NCI-H2107 (cell line): Measurements from ENCODE around the gene SPTB.
A peak's percentile ranks its signal among the peaks of the same experiment; 100 is the strongest.
"Not testable (repeated sequence)": the region's sequence is repeated elsewhere in the genome, so short reads cannot be mapped to it uniquely, and the experiment has no call there.

Experiments
- DNase-seq: peaks from one replicate; lab custom pipeline; 2025; lab: John Stamatoyannopoulos, UW

SPTB gene

DNA sequence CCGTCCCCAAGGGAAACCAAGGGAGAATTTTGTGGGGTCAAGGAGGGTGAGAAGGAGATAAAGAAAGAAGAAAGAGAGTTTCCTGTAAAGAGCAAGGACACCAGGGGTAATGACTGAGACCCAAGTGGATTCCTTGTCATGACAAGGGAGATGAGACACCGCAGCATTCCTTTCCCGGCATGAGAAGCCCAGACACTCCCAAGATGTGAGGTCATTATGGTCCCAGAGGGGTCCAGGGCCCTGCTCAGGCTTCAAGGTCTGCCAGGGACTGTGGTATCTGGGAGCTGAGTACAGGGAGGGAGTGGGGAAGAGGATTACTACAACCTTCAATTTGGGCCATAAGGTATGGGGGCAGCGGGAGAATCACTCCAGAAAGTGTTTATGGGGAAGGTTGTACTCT is 58.1 kb downstream of the SPTB start:
- no peak for DNase-seq

DNA sequence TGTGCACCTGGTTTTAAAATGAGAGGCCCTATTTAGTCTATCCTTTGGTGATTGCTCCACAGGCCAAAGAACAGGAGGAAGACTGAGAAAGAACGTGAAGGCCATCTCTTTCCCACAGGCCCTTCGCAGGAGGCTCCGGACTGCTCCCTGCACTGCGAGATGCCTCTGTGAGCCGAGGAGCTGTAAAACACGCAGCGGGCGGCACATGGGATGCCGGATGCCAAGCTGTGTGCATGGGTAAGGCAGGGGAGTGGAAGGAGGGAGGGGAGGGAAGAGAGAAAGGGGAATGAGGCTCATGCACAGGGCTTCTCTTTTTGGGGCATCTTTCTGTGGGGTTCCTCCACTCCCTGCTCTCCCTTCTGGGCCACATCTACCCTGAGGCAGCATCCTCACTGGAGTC is 61.6 kb downstream of the SPTB start:
- DNase-seq: no peak

DNA sequence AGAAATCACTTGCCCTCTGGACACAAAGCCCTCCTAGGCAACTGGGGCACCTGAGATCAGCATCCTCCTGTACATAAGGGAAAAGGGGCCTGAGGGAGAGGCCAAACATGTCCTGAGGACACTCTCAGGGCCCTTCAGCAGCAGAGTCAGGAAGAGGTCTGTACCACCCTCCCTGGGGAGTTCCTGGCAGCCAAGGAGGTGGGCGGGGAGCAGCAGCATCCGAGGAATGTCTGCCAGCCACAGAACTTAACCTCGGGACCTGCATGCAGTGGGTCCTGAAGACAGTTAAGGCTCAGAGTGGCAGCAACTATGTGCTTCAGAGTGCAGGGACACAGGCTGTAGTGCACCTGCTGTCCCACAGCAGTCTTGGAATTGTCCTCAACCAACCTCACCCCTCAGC is 62.1 kb downstream of the SPTB start:
- DNase-seq: no peak

DNA sequence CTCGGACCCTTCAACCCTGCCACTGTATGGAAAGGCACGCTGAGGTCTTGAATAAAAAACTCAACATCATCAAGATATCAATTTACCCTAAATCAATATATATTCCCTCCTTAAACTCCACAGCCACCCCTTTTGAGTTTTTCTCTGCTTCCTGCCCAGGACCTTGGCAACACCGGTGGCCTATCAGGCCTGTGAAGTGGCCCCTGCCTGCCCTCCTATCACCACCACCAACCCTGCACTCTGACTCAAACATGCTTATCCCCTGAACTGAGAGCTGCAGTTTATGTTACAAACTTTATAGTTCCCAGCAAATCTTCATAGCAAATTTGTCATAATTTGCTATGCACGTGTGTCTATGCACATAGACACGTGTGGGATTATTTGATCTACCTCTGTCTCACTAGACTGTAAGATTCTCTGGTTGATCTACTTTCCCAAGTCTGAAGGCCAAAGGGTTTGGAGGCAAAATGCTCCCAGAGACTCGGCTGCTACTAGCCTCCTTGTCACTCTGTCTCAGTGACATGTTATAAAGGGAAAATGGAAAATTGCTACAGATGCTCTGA is 63.4 kb downstream of the SPTB start:
- no peak for DNase-seq

DNA sequence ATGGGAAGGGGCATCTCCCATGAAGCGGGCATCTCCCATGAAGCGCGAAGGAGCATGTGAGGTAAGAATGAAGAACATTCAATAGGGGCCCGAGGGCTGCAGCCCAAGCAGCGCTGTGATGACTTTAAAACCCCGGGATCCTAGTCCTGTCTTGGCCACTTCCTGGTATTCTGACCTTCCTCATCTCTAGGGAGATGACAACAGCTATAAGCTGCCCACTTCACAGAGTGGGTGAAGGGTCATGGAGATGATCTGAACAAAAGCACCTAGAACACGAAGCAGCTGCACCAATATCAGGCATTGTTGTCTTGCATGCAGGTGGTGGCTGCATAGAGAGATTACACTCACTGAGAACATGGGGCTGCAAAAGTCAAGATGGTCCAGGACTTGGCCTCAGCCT is 64.5 kb downstream of the SPTB start:
- no peak for DNase-seq

DNA sequence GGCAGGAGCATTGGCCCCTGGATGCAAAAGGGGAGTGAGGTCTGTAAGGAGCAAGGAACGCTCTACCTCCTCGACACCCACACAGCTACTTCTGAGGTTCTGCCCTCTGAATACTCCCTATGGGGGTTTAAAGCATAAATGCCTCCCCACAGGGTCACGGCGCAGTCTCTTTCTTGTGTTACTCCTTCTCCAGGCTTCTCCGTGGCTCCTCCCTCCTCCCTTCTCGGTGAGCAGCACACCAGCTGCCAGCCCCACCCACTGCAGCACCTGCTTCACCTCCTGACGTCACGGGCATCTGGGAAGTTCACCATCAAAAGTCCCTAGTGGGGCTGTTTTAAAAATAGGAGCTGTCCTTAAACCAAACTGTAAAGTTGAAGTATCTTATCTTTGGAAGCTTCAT is 67.3 kb downstream of the SPTB start:
- peak; percentile 90 for DNase-seq

DNA sequence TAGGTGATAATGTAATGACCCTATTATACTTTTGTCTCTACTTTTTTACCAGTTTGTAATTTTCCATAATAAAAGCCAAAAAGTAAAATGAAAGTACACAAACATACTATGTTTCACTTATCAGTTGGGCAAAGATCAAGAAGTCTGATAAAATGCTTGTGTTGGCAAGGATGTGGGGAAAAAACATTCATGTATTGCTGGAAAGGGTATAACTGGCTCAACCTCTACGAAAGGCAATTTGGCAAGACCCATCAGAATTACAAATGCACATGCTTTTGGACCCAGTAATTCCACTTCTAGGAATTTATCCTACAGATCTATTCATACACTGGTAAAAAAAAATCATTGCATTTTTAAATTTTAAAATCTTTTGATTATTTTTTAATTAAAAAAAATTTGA is 68.0 kb downstream of the SPTB start:
- DNase-seq: no peak

DNA sequence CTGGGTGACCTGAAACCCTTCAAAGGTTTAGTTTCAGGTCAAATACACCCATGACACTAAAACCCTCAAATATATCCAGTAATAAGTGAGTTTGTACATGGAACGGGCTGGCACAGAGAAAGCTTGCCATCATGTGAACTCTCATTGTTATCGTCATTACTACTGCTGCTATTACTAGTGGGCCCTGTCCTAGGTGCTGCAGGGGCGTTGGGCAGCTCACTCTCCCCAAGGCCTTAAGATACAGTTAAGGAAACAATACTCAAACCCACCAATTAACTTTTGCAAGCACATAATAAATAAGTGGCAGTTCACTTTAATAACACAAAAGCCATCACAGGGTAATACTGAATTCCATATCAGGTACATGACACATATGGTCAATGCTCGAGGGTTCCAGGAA is 71.3 kb downstream of the SPTB start:
- DNase-seq: no peak

DNA sequence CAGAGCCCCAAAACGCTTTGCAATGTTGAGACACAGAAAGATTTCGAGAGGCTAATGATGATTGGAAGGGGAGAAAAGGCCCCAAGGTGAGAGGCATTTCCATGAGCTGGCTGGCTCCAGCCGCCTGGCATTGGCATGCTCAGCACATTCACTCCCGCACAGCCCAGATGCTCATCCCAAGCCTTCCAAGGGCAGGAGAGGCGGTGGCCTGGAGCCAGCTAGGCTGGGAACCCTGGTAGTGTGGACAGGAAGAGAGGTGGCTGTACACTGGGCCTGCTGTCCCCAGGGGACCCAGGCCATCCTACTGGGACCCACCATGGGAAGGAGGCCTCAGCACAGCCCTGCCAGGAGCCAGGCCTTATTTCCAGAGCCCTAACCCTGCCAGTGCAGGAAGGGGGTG is 72.2 kb downstream of the SPTB start:
- DNase-seq: no peak

DNA sequence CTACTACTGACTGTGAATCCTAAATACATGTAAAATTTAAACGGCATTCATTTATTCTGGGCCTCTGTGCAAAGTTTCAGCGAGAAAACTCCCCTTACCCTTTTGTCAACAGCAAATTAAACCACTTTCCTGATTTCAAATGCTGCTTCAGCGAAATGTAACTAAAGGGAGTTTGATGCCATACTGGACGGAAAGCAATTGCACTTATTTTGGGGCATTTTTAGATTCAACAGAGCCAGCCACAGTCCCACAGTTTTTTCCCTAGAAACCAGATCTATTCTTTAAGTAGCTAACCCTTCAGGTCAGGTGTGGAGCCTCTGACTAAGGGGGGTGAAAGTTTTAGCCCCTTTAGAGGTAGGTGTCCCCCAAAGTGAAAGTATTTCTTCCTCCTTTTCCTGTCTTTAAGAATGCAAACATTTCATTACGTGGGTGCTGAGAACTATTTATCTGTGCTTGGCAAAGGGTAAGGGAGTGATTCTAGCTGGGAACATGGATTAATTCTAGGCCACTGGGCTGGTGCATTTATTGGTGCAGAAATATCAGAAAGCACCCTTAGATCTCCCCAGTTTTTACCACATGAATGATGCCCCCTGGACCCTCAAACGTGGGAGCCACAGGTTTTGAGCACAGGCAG is 72.7 kb downstream of the SPTB start:
- no peak for DNase-seq

DNA sequence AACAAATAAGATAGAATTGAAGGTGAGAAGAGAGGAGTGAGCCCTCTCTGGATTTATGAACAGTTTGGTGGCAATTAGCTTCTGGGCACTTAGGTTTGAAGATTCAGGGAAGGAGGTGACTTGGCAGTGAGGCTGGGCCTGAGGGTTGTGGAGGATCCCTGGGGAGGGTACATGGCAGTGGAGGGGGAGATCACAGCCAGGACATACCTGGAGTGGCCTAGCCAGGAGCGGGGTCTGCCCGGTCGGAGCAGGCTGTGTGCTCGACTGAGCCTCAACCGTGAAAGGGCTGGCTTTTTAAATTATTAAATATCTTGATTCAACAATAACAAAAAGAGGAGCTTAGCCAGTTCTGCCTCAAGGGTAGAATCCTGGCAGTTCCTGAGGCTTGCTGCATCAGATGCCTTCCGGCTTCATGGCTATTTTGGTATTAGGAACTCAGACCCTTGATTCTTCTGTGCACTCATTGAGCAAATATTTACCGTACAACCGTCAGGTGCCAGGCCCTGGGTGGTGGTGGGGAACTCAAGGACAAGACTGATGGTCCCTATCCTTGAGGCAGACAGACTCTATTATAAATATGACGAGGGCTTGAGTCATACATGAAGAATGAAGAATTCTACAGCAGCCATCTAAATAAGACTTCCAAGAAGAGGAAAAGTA is 73.4 kb downstream of the SPTB start:
- DNase-seq: no peak

DNA sequence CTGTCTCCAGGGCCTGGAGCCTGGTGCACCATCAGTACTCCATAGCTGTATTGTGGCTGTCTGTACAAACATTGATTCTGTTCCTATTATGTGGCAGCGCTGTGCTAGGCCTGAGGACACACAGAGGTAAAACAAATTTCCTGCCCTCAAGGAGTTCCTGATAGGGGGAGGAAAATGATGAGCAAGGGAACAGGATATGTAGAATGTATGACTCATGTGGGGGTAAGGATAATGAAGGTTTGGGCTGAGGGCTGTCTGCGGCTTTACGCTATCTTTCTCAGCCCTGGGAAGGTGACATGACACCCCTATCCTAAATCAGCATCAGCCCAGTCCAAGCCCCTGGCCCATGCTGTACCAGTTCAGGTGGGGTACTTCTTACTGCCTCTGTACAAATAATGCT is 74.1 kb downstream of the SPTB start:
- not testable (repeated sequence) for DNase-seq

DNA sequence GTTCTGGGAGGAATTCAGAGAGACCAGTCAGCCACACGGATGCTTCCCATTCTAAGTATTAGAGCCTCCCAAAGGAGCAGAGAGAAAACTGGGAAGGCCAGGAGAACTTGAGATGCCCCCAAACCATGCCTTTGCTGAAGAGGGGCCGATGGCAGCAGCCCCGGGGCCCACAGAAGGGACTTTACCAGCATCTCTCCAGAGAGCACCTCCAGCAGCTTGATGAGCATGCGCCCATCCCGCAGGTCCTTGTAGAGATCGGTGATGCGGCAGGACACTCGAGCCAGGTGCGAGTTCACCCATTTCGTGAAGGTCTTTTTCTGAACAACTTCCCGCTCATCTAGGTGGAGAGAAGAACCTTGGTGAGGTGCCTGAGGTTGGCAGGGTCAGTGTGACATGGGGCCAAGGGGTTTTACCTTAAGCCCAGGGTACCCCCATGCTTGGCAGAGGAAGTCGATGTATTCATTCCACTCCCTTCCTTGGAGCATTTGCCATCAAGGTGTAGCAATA is 74.9 kb downstream of the SPTB start:
- DNase-seq: no peak

DNA sequence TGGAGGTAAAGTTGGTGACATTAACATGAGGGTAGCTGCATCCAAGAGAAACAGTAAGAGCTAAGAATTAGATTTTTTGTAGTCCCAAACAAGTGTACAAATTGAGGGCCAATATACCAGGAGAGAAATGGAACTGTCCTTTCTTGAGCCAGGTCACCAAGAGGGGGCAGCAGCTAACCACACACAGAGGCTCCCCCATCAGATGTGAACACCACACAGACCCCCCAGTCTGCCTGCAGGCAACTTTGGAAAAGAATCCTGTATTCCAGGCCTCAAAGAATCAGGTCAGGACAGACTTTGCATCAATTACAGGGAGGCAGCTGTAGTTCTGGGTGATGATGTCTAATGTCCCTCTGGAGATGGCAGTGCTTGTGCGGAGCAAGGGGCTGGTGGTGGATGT is 77.9 kb downstream of the SPTB start:
- DNase-seq: no peak

DNA sequence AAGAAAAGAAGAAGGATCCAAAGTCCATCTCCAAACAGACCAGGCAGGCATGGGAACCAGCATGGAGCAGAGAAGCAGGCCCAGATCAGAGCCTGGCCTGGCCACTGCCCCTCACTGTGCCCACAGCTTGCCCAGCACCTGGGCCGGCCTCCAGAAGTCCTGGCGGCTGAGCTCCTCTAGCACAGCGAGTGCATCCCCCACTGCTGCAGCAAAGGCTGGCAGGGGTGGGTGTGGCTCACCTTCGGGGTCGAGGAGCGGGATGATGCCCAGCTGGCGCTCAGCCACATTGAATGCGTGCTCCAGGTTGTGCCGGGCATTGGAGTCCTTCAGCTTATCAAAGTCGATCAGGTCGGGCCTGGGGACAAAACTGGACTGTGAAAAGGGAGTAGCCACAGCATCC is 78.7 kb downstream of the SPTB start:
- no peak for DNase-seq

DNA sequence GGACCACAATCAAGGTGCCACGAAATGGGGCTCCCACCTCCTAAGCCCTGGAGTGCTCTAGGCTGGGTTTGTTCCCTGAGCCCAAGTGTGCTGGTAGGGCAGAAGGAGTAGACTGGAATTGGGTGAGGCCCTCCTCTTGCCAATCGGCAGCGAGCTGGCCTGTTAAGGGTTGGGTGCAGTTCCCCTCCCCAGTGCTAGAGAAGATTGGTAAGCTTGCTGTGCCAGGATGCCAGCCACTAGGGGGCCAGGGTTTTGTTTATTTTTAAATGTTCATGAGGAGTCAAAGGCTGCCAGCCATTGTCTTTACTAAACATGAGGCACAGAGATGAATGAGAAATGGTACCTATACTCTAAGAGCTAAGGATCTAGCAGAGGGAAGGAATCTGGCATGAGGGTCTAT is 79.7 kb downstream of the SPTB start:
- DNase-seq: no peak

DNA sequence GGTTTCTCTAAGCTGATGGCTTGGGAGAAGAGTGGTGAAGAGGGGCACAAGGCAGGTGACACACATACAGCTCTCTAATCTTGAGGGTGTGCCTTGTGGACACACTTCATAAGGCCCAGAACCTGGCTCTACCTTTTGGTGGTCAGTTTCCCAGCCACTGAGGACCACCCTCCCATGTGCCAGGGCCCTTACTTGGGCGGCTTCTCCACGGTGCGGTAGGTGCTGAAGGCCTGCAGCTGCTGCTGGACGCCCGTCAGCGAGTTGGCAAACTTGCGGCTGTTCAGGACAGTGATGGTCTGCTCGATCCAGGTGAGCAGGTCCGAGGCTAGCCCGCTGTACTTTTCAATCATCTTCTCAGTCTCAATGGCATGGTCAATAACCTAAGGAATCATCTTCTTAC is 80.2 kb downstream of the SPTB start:
- DNase-seq: no peak

DNA sequence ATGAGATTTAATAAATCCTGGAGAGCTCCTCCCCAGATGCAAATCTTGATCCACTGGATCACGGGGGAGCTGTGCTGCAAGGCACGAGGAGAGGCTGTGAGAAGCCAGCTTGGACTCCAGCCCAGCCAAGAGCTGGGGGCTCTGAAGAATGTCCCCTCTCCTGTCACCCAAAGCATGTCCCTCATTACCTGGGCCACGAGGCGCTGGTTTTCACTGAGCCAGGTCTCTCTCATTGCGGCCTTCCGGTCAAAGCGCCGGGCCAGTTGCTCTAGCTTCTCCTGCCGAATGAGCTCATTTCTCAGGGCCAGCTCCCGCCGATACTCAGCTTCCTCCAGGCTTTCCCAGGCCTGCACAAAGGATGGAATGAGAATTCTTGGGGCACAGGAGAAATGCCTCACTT is 83.3 kb downstream of the SPTB start:
- DNase-seq: no peak

DNA sequence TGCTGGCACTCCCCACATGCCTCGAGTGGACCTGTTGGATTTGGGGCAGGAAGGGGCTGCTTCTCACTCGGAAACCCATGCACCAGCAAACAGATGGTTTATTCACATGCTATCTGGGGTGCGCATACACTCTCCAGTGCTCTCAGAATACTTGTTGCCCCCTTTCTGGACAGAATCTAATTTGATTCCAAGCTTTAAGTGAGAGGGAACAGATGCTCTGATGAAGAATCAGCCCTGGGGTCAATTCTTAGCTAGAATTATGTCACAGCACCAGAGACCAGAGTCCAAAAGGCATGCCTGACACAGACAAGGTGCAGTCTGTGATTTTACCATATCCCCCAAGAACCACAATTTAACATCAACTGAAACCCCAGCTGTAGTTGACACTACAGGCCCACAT is 83.8 kb downstream of the SPTB start:
- no peak for DNase-seq

DNA sequence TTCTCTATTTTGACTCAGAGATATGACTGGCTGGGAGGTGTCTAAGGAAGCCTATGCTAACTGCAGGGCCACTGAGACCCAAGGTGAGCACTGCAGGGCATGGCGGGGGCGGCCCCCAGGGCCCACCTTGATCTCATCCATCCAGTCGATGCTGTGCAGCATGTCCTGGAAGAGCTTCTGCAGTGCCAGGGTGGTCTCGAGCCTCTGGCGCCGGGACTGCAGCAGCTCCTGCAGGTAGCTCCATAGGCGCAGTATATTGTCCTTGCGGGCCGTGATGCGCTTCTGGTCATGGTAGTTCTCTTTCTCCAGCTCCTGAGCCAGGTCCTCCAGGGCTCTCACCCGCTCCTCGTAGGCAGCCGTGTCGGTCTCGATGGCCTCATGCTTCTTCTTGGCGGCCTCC is 84.5 kb downstream of the SPTB start:
- DNase-seq: no peak

DNA sequence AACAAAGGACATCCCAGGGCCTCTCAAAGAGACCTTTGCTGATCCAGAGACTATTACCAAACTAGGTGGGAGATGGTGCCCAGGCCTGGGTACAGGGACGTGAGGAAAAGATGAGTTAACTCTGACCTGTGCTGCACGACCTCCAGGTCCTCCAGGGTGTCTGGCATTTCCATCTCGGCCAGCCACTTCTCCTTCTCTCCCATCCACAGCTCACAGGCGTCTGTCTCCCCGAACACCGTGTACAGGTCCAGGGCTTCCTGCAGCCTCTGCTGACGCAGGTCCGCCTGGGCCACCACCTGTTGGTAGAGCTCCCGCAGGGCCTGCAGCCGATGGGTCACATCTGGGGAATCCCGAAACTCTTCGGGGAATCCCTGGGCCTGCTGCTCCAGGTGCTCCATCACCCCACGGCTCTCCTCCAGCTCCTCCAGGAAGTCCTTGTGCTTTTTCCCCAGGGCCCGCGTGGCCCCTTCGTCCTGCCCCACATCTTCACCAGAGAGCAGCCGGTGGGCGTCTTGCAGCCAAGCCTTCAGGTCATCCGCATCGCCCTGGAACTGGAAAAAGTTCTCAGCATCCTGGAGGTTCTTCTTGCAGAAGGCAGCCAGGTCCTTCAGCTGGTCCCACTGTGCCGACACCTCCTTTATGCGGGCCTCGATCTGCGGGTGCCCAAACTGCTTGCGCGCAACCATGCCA is 86.7 kb downstream of the SPTB start:
- DNase-seq: no peak

DNA sequence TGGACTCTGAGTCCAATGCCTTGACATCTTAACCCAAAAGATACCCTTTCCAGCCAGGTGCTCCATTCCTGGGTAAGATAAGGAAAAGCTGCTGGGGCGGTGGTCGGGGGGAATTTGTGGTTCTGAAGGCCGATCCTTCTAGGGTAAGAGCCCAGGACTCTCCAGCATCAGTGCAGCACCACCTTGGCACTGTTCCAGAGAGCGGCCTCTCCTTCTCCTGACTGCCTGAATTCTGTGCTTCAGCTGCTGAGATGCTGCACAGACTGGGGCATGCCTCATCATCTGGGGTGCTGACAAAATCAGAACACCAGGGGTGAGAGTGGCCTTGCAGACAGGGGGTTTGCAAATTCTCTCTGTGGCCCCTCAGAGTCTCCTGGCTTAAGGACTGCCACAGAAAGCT is 87.5 kb downstream of the SPTB start:
- DNase-seq: no peak

DNA sequence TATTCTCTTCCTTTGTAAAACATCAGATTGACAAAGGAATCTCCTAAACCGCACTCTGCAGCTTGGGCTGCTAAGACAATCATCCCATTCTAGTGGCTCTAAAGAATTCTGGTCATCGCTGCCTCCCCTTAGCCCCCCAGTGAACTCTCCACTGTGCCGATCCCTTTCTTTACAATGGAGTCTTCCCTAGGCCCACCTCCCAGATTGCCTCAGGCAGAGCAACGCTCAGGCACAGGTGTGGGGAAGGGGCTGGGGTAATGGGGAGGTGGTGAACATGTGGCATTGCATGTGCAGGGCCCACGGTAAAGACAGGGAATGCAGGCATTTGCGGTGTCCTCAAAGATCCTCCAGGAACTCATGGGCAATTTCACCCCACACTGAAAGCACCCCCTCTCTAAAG is 89.2 kb downstream of the SPTB start:
- DNase-seq: no peak
